Endothelial cell of hepatic sinusoid (primary cell): ENCODE measurements around the gene TMA7.

Source experiments
- in situ Hi-C: cut with HindIII; loops from 2 replicates; pipeline ENCODE4 v1.10.0; 2017; ENCODE audit warnings: low sequenced_read_pairs

Gene TMA7

GRCh38 chr3:48464713-48465221 is 24.7 kb downstream of the TMA7 start:
- in situ Hi-C loops = no loop called here

DNA sequence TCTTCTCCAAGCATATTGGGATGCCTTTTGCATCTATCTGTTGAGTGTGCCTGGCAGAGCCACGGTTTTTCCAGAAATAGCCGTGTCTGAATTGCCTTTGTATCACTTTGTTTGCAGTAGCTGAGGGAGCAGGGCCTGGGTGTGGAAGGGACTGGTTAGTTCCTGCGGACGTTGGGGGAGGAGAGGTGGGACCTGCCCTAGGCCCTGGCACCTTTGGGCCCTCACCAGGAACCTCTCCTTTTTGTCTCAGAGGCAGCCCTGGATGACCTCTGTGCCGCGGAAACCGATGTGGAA is 25.1 kb downstream of the TMA7 start:
- in situ Hi-C loops = no loop called here

GRCh38 chr3:48465531-48466378 is 25.7 kb downstream of the TMA7 start:
- in situ Hi-C loops = no loop called here

- in situ Hi-C loops = no loop called here
These were observed 26.5 kb downstream of the TMA7 start for GRCh38 chr3:48466386-48467109.

DNA sequence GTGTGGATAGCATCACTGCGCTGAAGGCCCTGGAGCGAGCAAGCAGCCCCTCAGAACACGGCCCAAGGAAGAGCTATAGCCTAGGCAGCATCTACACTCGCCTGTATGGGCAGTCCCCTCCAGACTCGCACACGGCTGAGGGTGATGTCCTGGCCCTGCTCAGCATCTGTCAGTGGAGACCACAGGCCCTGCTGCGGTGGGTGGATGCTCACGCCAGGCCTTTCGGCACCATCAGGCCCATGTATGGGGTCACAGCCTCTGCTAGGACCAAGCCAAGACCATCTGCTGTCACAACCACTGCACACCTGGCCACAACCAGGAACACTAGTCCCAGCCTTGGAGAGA is 27.0 kb downstream of the TMA7 start:
- in situ Hi-C loops = no loop called here

GRCh38 chr3:48467473-48468267 is 27.6 kb downstream of the TMA7 start:
- in situ Hi-C loops = no loop called here

DNA sequence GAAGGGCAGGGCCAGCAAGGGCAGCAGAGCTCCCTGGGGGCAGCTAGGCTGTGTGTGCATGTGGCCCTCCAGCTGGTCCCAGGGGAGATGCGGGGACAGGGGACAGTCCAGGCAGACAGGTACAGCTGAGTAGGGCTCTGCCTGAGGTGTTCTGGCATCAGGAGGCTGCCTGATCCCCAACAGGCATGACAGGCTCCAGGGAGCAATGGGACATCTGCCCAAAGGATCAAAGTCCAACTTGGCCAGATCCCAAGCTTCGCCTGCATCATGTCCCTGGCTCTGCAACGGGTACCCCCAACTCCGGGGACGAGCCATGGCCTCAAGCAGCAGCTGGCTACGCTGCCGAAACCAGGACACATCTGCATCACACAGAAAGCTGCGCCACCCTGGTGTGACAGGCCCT is 28.3 kb downstream of the TMA7 start:
- in situ Hi-C loops = no loop called here

GRCh38 chr3:48469046-48469915 is 29.2 kb downstream of the TMA7 start:
- in situ Hi-C loops = no loop called here

DNA sequence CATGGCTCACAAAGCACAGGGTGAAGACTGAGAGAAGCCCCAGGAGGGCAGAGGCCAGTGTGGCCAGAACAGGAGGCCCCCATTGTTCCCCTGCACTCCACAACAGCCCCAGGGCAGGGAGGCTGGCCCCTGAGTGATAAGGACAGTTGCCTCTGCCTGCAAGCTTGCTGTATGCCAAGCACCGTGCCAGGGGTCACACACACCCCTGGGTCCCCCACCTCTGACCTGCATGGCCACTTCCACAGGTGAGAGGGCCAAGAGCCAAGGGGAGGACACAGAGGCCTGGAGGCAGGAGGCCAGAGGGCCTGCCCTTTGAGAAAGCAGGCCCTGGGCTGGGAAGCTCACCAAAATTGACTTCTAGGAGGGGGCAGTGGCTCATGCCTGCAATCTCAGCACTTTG is 30.2 kb downstream of the TMA7 start:
- in situ Hi-C loops = loop anchor here (5.0 to 10.0 kb wide), 2 partner anchors 82 to 165 kb away; partner anchors contain the start of gene SLC26A6

GRCh38 chr3:48472673-48472922 is 32.5 kb downstream of the TMA7 start:
- in situ Hi-C loops = loop anchor here (5.0 to 10.0 kb wide), 2 partner anchors 80 to 162 kb away; partner anchors contain the start of gene SLC26A6

- in situ Hi-C loops = loop anchor here (5.0 to 10.0 kb wide), 2 partner anchors 79 to 162 kb away; partner anchors contain the start of gene SLC26A6
These were observed 33.0 kb downstream of the TMA7 start for GRCh38 chr3:48472923-48473616.

DNA sequence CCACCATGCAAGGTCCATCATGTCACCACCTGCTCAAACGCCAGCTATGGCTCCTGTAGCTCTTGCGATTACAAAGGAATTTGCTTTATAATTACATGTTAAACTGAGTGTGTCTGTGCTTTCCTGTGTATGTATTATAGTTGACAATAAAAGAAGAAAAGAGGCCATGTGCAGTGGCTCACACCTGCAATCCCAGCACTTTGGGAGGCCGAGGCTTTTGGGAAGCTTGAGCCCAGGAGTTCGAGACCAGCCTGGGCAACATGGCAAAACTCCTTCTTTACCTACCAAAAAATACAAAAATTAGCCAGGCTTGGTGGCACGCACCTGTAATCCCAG is 33.5 kb downstream of the TMA7 start:
- in situ Hi-C loops = loop anchor here (5.0 to 10.0 kb wide), 2 partner anchors 79 to 161 kb away; partner anchors contain the start of gene SLC26A6

- in situ Hi-C loops = loop anchor here (5.0 to 10.0 kb wide), 2 partner anchors 78 to 161 kb away; partner anchors contain the start of gene SLC26A6
These were observed 34.0 kb downstream of the TMA7 start for GRCh38 chr3:48474031-48474430.

GRCh38 chr3:48474619-48475018 is 34.6 kb downstream of the TMA7 start:
- in situ Hi-C loops = loop anchor here (5.0 to 10.0 kb wide), 2 partner anchors 78 to 160 kb away; partner anchors contain the start of gene SLC26A6

DNA sequence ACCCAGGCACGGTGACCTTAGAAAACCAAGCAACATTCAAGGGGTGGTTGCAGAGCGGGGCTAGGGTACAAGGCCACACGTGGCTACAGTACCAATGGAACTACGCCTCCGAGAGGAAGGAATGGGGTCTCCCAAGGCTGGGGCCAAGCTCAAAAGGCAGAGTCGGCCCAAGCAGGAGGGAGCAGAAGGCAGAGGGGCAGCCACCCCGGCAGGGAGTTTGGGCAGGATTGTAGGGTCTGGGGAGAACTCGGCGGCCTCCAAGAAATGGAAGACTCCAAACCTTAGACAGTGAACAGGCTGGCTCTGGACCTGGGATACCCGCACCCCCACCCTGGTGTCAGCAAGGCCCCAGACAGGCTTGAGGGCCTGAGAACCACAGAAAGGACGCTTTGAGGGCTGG is 35.1 kb downstream of the TMA7 start:
- in situ Hi-C loops = loop anchor here (10.0 kb wide), 1 partner anchor 160 kb away; the partner anchor contains the start of gene SLC26A6

DNA sequence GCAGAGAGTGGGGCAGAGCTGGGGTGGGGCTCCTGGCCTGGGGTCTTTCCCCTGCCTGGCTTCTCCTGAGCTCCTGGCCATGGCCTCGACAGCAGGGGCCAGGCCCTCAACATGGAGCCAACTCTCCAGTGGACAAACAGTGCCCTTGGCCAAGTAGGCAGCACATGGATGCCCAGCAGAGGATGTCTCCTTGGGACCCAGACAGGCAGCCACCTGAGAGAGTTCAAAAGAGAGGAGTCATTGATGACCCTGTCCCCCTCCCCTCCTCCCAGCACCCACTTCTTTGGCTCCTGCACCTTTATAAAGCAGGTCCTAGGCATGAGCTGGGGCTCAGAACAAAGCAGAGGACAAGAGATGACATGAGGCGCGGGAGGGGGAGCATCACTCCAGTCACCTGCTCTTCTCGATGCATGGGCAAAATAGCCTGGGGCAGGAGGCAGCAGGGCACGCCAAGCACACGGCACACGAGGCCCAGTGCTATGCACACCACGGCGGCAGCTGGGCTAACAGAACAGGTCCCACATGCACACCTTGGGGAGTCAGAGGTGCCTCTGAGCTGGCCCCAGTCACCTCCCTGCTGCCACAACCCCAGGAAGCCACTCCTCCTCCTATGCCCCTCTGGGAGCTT is 36.5 kb downstream of the TMA7 start:
- in situ Hi-C loops = loop anchor here (10.0 kb wide), 1 partner anchor 158 kb away; the partner anchor contains the start of gene SLC26A6

- in situ Hi-C loops = loop anchor here (10.0 kb wide), 1 partner anchor 157 kb away; the partner anchor contains the start of gene SLC26A6
These were observed 38.0 kb downstream of the TMA7 start for GRCh38 chr3:48477959-48478520.
